Measurements from ENCODE around the gene MRTFB. TPM values are rescaled to one million over a fixed set of nuclear protein-coding genes. Genes with fewer than 3 reads are reported as not detected.

The MRTFB gene
- total and polyA plus RNA-seq, 2 donors (not counting 3 experiments of a cell fraction or from before 2014, with no cell fraction given), result 19.6 to 49.5 TPM

DNA sequence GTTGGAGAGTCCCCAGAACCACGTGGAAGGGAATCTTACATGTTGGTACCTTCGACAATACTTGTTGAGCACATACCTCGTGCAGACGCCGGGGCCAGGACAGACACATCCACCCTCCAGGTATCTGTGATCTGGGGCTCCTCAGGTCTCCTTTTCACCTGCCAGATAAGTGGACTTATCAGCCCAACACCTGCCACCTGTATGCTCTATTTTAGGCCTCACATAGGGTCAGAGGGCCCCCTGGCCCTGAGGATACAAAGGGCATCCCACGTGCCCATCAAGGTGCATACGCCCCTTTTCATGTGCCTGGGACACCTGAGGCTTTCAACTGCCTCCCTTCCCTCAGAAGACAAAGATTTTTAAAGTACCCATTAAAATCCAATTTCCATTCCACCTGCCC is 212.7 kb downstream of the MRTFB start:
- Histone ChIP-seq H3K9me1 (replicated peaks; ENCODE audit: control insufficient read depth, extremely low read depth, insufficient read depth, low read length) (no peaks in the 10 kb centered on the region), H3K4me2 (ENCODE audit: insufficient read depth, low read length) (no peak overlapping the region), H3K9me3 (replicated peaks; ENCODE audit: control insufficient read depth, insufficient read depth, low read length) (no peaks in the 10 kb centered on the region), H3K4me1 (ENCODE audit: control insufficient read depth, extremely low read depth, insufficient read depth, low read length) (peaks cover 5% of the 10 kb centered on the region), H3K27me3 (ENCODE audit: control insufficient read depth in 2 of 2, insufficient read depth in 2 of 2, low read length in 2 of 2) (no peaks in the 10 kb centered on the region), H2AFZ (ENCODE audit: low read depth, low read length) (no peak overlapping the region), H3K9ac (replicated peaks; ENCODE audit: extremely low read depth, insufficient read depth, low read length) (no peak overlapping the region), H4K20me1 (replicated peaks; ENCODE audit: control insufficient read depth, extremely low read depth, insufficient read depth, low read length) (no peaks in the 10 kb centered on the region), H3K4me3 (replicated peaks in 1 of 3; ENCODE audit: insufficient read depth in 1 of 3, low read depth in 1 of 3, low read length in 3 of 3) (no peak overlapping the region), H3K36me3 (ENCODE audit: control insufficient read depth in 2 of 2, extremely low read depth in 1 of 2, insufficient read depth in 2 of 2, low read length in 2 of 2) (no peaks in the 10 kb centered on the region), H3K27ac (ENCODE audit: insufficient read depth, low read depth, low read length) (no peak overlapping the region), H3K79me2 (ENCODE audit: control insufficient read depth, insufficient read depth, low read length) (no peaks in the 10 kb centered on the region)
- BruUV-seq (replicated peaks), result no TSS peak
- intact Hi-C loops (cut with micrococcal nuclease) (loop anchor here (10.0 kb wide), 1 partner anchor 329 kb away; no protein-coding TSS in a partner anchor), dilution Hi-C loops (cut with MboI; ENCODE audit: extremely low pct_ligation_motif_present, low sequenced_read_pairs) (no loop called here)
- CTCF ChIA-PET, result interaction anchor here (0.9 to 3.7 kb wide), 2 partner anchors 360 to 364 kb away, joined by 6 to 25 read pairs; partner anchors contain the start of gene ERCC4
- TF ChIP-seq GATA2 (IDR thresholded peaks at IDR 0.05; ENCODE audit: insufficient read depth, insufficient read length, low read depth, low read length) (no peak), POLR2AphosphoS5 (IDR thresholded peaks at IDR 0.05; ENCODE audit: insufficient read depth, low read depth, low read length) (no peak)
- no peak for DNase-seq (ENCODE audit: low read depth, low spot score)
- FAIRE-seq, result no peak
- POLR2A ChIA-PET, result no interaction called here

DNA sequence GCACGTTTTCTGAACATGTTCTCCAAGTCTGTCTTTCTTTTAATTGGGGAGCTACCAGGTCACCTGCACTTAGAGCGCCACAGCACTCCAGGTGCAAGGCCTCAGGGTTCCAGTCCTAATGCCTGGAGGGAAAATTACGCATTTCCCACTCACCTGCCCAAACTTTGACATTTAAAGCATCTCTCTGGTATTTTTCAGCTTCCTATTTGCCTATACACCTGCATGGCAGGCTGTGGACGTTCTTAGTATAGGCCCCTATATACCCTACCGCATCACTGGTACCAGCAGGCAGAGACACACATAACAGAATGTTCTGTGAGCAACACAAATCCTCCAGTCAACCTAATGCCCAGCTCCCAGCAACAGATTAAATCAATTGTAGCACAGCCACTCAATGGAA is 213.3 kb downstream of the MRTFB start:
- dilution Hi-C loops (cut with MboI; ENCODE audit: extremely low pct_ligation_motif_present, low sequenced_read_pairs), result no loop called here
- H3K9ac ChIP-seq (replicated peaks; ENCODE audit: extremely low read depth, insufficient read depth, low read length), result no peak overlapping the region
- no peaks in the 10 kb centered on the region for H3K27me3 ChIP-seq (ENCODE audit: control insufficient read depth in 2 of 2, insufficient read depth in 2 of 2, low read length in 2 of 2)
- DNase-seq (ENCODE audit: low read depth, low spot score) (no peak), FAIRE-seq (no peak)
- intact Hi-C loops (cut with micrococcal nuclease), result loop anchor here (10.0 kb wide), 1 partner anchor 330 kb away; no protein-coding TSS in a partner anchor
- H3K79me2 ChIP-seq (ENCODE audit: control insufficient read depth, insufficient read depth, low read length), result no peaks in the 10 kb centered on the region
- no peaks in the 10 kb centered on the region for H3K9me3 ChIP-seq (replicated peaks; ENCODE audit: control insufficient read depth, insufficient read depth, low read length)
- no peaks in the 10 kb centered on the region for H3K36me3 ChIP-seq (ENCODE audit: control insufficient read depth in 2 of 2, extremely low read depth in 1 of 2, insufficient read depth in 2 of 2, low read length in 2 of 2)
- no TSS peak for BruUV-seq (replicated peaks)
- ChIA-PET CTCF (interaction anchor here (0.9 to 3.7 kb wide), 4 partner anchors 10 to 365 kb away, joined by 3 to 25 read pairs (median 8); partner anchors contain the start of gene ERCC4), POLR2A (interaction anchor here (0.6 to 1.8 kb wide), 2 partner anchors 82 to 361 kb away, joined by 3 to 4 read pairs; no protein-coding TSS in a partner anchor)
- H2AFZ ChIP-seq (ENCODE audit: low read depth, low read length), result no peak overlapping the region
- H3K9me1 ChIP-seq (replicated peaks; ENCODE audit: control insufficient read depth, extremely low read depth, insufficient read depth, low read length), result no peaks in the 10 kb centered on the region
- peaks cover 5% of the 10 kb centered on the region for H3K4me1 ChIP-seq (ENCODE audit: control insufficient read depth, extremely low read depth, insufficient read depth, low read length)
- H3K4me3 ChIP-seq (replicated peaks in 1 of 3; ENCODE audit: insufficient read depth in 1 of 3, low read depth in 1 of 3, low read length in 3 of 3), result no peak overlapping the region
- H4K20me1 ChIP-seq (replicated peaks; ENCODE audit: control insufficient read depth, extremely low read depth, insufficient read depth, low read length), result no peaks in the 10 kb centered on the region
- H3K27ac ChIP-seq (ENCODE audit: insufficient read depth, low read depth, low read length), result no peak overlapping the region
- no peak for TF ChIP-seq POLR2A (IDR thresholded peaks at IDR 0.05; ENCODE audit: low read depth, low read length)
- TF ChIP-seq JUN (IDR thresholded peaks at IDR 0.05; ENCODE audit: borderline replicate concordance, insufficient read depth, insufficient read length, low read depth), result no peak
- no peak for TF ChIP-seq FOS (IDR thresholded peaks at IDR 0.05; ENCODE audit: borderline replicate concordance, insufficient read depth, low read length)
- no peak for TF ChIP-seq MYC (IDR thresholded peaks at IDR 0.05; ENCODE audit: low read depth, low read length)
- TF ChIP-seq, protein P1, sequence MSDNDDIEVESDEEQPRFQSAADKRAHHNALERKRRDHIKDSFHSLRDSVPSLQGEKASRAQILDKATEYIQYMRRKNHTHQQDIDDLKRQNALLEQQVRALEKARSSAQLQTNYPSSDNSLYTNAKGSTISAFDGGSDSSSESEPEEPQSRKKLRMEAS (IDR thresholded peaks at IDR 0.05; ENCODE audit: insufficient read depth, insufficient read length), result no peak
- TF ChIP-seq EZH2 (IDR thresholded peaks at IDR 0.05; ENCODE audit: borderline replicate concordance, low read depth, low read length, severe bottlenecking), result no peak
- TF ChIP-seq, protein P2, sequence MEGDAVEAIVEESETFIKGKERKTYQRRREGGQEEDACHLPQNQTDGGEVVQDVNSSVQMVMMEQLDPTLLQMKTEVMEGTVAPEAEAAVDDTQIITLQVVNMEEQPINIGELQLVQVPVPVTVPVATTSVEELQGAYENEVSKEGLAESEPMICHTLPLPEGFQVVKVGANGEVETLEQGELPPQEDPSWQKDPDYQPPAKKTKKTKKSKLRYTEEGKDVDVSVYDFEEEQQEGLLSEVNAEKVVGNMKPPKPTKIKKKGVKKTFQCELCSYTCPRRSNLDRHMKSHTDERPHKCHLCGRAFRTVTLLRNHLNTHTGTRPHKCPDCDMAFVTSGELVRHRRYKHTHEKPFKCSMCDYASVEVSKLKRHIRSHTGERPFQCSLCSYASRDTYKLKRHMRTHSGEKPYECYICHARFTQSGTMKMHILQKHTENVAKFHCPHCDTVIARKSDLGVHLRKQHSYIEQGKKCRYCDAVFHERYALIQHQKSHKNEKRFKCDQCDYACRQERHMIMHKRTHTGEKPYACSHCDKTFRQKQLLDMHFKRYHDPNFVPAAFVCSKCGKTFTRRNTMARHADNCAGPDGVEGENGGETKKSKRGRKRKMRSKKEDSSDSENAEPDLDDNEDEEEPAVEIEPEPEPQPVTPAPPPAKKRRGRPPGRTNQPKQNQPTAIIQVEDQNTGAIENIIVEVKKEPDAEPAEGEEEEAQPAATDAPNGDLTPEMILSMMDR (IDR thresholded peaks at IDR 0.05; ENCODE audit: extremely low read depth in 1 of 2, insufficient read depth in 1 of 2, low read depth in 1 of 2, low read length in 2 of 2), result no peak
- TF ChIP-seq GATA2 (IDR thresholded peaks at IDR 0.05; ENCODE audit: insufficient read depth, insufficient read length, low read depth, low read length), result no peak
- TF ChIP-seq POLR2AphosphoS5 (IDR thresholded peaks at IDR 0.05; ENCODE audit: insufficient read depth, low read depth, low read length), result no peak
- H3K4me2 ChIP-seq (ENCODE audit: insufficient read depth, low read length), result no peak overlapping the region

All from endothelial cell of umbilical vein (primary cell).